Effector CD4-positive, alpha-beta T cell (primary cell): ENCODE data around the gene USP35.

Source experiments
- DNase-seq: peaks from one replicate; pipeline ENCODE4 v3.0.0-alpha.2; 2020
- total RNA-seq: gene quantifications from one replicate; lab custom pipeline; 2026; lab: John Stamatoyannopoulos, UW

Gene USP35
- total RNA-seq, result 26.6 reads per million, percentile 53 among the genes with 10 or more reads in this experiment

- peak; percentile 86 for DNase-seq
These were observed at the start of gene USP35, which contains the start of gene KCTD21 for GRCh38 chr11:78188286-78189173. TSS of gene USP35 (plus strand) at chr11:78188919. CDS start at chr11:78196246, 7,327 bp downstream. TSS of gene KCTD21 (minus strand) at chr11:78188626. CDS start at chr11:78174554, 14,072 bp downstream.

DNA sequence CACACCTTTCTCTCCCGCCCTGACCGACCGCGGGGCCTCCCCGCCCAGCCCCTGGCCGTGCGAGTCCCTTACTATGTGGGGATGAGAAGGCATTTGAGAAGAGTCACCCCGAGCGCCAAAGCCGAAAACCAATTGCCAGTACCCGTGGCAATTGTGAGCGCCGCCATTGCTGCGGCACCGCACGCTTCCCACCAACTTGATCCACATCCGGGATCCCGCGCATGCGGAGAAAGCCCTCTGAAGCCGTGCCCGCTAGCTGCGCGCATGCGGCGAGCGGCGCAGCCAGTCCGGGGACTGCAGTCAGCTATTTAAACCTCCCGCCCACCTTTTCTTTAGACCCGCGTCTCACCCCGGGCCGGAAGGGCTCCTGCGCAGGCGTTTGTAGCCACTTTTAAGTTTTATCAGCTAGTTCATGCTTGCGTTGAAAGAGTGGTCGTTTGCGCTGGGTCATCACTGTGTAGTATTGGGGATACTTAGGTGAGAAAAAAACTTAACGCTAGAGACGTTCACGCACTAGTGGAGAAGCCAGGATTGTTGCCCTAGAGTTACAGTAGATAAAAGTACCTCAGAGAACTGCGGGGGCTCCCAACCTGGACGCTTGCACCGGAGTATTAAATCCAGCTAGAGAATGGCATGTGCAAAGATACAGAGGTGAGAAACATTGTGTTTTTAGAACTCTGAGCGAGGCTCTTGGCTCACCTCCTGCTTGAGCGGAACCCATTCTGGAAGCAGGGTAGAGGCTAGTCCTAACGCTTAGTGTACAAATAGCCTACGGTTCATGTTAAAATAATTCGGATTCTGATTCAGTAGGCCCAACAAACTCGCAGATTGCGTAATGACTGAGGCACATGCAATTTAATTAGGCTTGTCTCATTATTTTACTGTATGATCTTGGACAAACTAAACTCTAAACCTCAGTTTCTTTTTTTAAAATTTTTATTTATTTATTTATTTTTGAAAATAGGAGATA lies 49.0 kb upstream of the USP35 start, which contains the start of gene ALG8:
Gene ALG8 (minus strand): TSS at position 205 of the 970 bp plus-strand sequence. CDS start 38 bp downstream, at position 167.
- peak; percentile 96 for DNase-seq

DNA sequence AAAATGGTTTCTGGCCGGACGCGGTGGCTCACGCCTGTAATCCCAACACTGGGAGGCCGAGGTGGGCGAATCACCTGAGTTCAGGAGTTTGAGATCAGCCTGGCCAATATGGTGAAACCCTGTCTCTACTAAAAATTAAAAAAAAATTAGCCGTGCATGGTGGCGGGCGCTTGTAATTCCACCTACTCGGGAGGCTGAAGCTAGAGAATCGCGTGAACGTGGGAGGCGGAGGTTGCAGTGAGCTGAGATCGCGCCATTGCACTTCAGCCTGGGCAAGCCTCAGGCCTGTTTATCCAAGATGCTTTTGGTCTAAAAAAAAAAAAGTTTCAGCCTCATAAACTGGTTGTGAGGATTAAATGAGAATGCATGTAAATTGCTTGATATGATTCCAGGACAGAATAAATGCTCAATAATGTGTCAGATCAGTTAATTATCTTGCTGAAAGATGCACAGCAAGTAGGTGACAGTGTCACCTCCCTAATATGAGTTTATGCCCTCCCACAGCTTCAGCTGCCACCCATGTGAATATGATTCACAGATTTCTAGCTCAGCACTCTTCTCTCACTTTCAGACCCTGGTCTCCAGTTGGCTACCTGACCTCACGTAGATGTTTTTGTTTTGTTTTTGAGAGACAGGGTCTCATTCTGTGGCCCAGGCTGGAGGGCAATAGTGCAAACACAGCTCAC lies 48.2 kb upstream of the USP35 start:
- DNase-seq, result no peak

DNA sequence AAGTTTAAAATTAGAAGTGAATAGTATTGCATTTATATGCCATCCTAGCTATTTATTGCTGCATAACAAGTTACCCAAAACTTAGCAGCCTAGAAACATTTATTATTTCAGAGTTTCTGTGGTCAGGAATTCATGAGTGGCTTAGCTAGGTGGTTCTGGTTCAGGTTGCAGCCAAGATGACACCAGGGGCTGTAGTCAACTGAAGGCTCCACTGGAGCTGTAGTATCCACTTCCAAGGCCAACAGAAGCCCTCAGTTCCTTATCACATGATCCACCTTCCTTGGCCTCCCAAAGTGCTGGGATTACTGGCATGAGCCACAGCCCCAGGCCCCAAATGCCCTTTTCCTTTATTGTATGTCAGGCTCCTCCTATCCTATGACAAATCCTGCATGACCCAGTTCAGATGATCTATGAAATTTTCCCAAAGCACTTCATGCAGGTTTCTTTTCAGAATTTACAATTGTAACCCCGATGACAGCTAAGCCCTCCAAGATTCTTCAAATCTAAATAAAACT lies 43.2 kb upstream of the USP35 start:
- no peak for DNase-seq

DNA sequence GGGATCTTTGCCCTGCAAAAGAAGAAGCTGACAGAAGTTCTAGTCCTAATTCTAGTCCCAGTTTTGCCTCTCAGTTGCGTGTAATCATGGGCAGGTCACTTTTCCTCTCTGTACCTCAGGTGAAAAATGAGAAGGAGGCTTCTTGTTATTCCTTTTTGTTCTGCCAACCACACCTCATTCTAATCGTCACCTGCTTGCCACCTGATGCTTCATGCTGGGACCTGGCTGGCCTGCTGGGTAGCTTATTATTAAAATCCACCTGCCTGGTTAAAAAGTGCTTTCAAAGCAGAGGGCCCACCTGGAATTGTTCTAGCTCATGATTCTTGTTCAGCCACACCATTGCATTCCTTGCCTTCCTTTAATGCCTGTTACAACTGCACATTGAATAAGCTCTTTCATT lies 40.9 kb upstream of the USP35 start:
- DNase-seq, result no peak

GRCh38 chr11:78149646-78150045 lies 39.1 kb upstream of the USP35 start:
- no peak for DNase-seq

- no peak for DNase-seq
These were observed 38.4 kb upstream of the USP35 start for GRCh38 chr11:78150346-78150745.

DNA sequence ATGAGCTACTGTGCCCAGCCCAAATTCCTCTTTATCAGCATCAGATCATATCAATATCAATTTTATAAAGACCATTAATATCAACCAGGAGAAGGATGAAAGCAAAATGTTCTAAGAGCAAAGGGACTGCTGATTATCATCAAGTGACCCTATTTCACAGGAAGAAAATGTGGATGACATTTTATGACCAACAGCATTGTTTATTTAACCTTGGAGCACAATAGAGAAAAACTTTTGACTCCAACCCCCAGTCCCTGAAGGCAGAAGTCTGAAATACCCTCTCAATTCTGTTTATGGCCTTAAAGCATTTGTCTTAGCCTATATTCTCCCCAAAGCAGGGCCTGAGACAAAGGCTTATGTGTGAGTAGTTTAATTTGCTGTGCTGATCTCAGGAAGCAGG lies 38.0 kb upstream of the USP35 start:
- no peak for DNase-seq

DNA sequence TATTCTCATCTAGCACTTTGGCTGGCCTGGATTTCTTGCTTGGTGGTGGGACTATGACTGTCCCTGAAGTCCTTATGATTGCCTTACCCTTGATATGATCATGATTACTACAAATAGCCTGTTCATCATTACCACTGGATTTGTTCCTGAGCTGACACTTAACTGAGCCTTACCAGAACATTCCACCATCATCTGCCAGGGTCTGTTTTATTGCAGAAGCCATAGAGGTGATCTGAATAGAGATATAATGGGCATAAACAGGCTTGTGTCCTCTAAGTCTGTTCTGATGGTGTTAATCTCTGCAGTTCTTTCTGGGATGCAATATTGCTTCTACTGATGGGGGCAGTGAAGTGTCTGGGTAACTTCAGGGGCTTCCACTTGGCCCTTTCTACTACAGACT lies 36.9 kb upstream of the USP35 start:
- no peak for DNase-seq

- no peak for DNase-seq
These were observed 32.4 kb upstream of the USP35 start for GRCh38 chr11:78156127-78156844.

DNA sequence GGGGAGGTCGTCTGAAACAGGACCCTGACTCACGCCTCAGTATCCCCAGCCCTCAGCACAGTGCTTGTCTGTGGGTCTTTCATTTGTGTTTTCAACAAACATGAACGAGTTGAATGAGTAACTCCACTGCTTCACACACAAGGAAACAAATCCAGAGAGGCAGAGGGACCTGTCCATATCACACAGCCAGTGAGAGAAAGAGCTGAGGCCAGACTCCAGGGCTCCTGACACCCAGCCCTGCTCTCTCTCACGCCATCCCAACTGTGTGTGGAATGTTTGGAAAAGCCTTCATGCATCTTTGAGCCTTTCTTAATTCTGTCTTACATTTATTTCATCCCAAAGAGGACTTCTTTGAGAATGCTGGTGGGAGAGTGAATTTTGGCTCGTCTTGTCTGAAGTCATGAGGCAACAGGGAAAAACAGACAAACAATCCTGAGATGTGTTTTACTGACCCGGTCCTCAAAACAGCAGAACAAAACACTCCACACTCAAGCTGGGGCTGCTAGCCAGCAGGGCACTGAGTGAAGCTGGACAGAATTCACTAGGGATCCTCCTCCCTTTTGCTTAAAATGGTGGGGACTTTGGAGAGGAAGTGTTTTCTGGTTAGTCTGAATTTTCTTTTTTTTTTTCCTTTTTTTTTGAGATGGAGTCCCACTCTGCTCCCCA lies 29.6 kb upstream of the USP35 start:
- no peak for DNase-seq

DNA sequence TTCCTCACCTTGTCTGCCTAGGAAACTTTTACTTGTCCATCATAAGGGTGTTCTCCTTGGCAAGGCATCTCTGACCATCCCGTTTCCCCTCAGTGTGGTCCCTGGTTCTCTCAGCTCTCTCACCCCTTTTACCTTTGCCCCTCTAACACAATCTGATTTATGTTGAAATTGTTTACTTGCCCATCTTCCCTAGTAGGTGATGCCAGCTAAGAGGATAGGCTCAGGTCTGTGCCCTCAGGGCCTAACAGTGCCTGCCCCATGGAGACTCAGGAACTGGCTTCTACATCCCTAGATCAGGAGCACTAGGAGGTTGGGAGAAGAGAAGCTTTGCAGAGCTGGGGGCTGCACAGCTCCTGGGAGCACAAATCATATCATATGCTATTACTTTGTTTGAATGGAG lies 28.2 kb upstream of the USP35 start:
- DNase-seq, result no peak

- DNase-seq, result no peak
These were observed 27.4 kb upstream of the USP35 start for GRCh38 chr11:78161346-78161745.

DNA sequence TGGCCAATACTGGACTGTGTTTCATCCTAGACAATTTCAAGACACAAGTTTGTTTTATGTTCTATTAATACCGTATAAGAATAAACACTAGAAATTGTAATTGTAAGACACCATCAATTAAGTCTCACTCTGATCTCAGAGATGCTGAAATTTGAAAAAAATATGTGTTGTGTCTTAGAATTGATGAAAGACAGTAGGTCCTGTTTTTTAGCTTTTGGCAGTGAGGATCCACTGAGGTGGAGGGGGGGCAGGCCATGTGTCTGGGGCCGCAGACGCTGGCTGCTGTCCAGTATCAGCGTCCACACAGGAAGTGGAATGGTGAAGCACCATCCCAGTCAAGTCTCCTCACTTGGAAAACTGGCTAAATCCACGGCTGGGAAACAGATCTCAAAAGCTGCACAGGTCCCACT lies 26.8 kb upstream of the USP35 start:
- no peak for DNase-seq

- DNase-seq, result no peak
These were observed 24.9 kb upstream of the USP35 start for GRCh38 chr11:78163828-78164227.

DNA sequence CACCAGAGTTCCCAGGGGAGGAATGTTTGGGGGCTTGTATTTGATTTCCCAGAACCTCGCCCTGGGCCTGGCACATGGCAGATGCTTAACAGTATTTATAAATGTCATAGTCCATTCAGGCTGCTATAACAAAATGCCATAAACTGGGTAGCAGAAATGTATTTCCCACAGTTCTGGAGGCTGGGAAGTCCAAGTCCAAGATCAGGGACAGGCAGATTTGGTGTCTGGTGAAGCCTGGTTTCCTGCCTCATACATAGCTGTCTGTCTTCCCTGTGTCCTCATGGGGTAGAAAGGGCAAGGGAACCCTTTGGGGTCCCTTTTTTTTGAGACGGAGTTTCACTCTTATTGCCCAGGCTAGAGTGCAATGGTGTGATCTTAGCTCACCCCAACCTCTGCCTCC lies 24.2 kb upstream of the USP35 start:
- no peak for DNase-seq

- DNase-seq, result no peak
These were observed 21.8 kb upstream of the USP35 start for GRCh38 chr11:78166855-78167469.

DNA sequence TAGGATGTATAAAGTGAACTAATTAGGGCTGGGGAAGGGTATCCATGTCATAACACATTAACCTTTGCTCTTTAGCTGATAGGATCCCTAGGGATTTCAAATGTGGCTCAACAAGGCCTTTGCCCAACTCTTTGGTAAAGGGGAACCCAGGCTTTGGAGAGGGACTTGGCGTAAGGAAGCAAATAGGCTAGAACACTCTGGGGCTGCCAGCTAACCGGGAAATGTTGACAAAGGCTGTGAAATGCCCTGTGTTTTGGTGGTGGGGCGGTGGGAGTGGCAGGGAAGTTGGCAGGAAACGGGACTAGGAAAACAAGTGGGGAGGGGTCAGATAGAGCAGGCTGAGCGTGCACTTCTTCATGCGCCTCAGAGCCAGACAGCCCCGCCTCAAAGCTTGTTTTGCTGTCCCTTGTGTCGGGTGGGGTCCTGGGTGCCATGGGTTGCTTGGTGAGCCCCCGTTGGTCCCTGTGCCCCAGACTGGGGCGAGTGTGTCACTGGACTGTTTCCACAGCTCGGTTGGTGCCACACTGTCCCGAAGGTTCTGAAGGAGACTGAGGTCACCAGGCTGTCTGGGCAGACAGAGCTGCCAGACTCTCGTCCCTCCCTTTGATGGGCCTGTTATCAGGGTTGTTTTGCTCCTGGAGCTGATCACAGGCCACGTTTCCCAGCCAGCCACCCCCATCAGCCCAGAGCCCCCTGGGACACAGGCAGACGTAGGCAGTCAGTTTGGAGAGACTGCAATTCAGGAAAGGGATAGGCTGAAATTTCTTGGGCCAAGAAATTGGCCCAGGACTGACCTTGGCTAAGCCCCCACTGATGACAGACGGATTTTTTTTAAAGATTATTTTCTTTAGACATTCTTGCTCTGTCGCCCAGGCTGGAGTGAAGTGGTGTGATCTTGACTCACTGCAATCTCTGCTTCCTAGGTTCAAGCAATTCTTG lies 19.9 kb upstream of the USP35 start:
- no peak for DNase-seq

- no peak for DNase-seq
These were observed 18.3 kb upstream of the USP35 start for GRCh38 chr11:78170413-78170812.
